Measurements from ENCODE around the gene FHL2.

The FHL2 gene

GRCh38 chr2:105394951-105395611 lies 3.8 kb downstream of the FHL2 start:
- TF ChIP-seq REST (IDR thresholded peaks at IDR 0.05; ENCODE audit: insufficient read depth in 1 of 2, low read depth in 2 of 2, low read length in 2 of 2) (no peak), FOXP2 (optimal IDR thresholded peaks at IDR 0.05; ENCODE audit: borderline replicate concordance, extremely low read depth, extremely low read length, insufficient read depth) (no peak), POLR2AphosphoS5 (IDR thresholded peaks at IDR 0.05; ENCODE audit: low read depth, low read length) (no peak), TAF1 (IDR thresholded peaks at IDR 0.05; ENCODE audit: borderline replicate concordance, insufficient read depth, low read length) (no peak), SIN3A (IDR thresholded peaks at IDR 0.05; ENCODE audit: borderline replicate concordance, insufficient read depth, low read length) (no peak)

GRCh38 chr2:105393373-105394055 lies 5.3 kb downstream of the FHL2 start:
- TF ChIP-seq TAF1 (IDR thresholded peaks at IDR 0.05; ENCODE audit: borderline replicate concordance, insufficient read depth, low read length) (no peak), POLR2AphosphoS5 (IDR thresholded peaks at IDR 0.05; ENCODE audit: low read depth, low read length) (no peak; the same call in 1 of the 2 replicates), FOXP2 (optimal IDR thresholded peaks at IDR 0.05; ENCODE audit: borderline replicate concordance, extremely low read depth, extremely low read length, insufficient read depth) (no peak), SIN3A (IDR thresholded peaks at IDR 0.05; ENCODE audit: borderline replicate concordance, insufficient read depth, low read length) (no peak), REST (IDR thresholded peaks at IDR 0.05; ENCODE audit: insufficient read depth in 1 of 2, low read depth in 2 of 2, low read length in 2 of 2) (no peak)

GRCh38 chr2:105391763-105392662 lies 6.8 kb downstream of the FHL2 start:
- no peak for TF ChIP-seq REST (IDR thresholded peaks at IDR 0.05; ENCODE audit: insufficient read depth in 1 of 2, low read depth in 2 of 2, low read length in 2 of 2)
- no peak for TF ChIP-seq TAF1 (IDR thresholded peaks at IDR 0.05; ENCODE audit: borderline replicate concordance, insufficient read depth, low read length)
- no peak for TF ChIP-seq SIN3A (IDR thresholded peaks at IDR 0.05; ENCODE audit: borderline replicate concordance, insufficient read depth, low read length)
- no peak for TF ChIP-seq FOXP2 (optimal IDR thresholded peaks at IDR 0.05; ENCODE audit: borderline replicate concordance, extremely low read depth, extremely low read length, insufficient read depth)
- no peak for TF ChIP-seq POLR2AphosphoS5 (IDR thresholded peaks at IDR 0.05; ENCODE audit: low read depth, low read length)

- TF ChIP-seq FOXP2 (optimal IDR thresholded peaks at IDR 0.05; ENCODE audit: borderline replicate concordance, extremely low read depth, extremely low read length, insufficient read depth): no peak
- no peak for TF ChIP-seq REST (IDR thresholded peaks at IDR 0.05; ENCODE audit: insufficient read depth in 1 of 2, low read depth in 2 of 2, low read length in 2 of 2)
- TF ChIP-seq TAF1 (IDR thresholded peaks at IDR 0.05; ENCODE audit: borderline replicate concordance, insufficient read depth, low read length): no peak
- no peak for TF ChIP-seq SIN3A (IDR thresholded peaks at IDR 0.05; ENCODE audit: borderline replicate concordance, insufficient read depth, low read length)
- no peak for TF ChIP-seq POLR2AphosphoS5 (IDR thresholded peaks at IDR 0.05; ENCODE audit: low read depth, low read length)
These were observed 7.7 kb downstream of the FHL2 start for GRCh38 chr2:105391058-105391627.

Data from PFSK-1 (cell line).